Measurements from ENCODE around the gene FARP1. TPM values are rescaled to one million over a fixed set of nuclear protein-coding genes. Genes with fewer than 3 reads are reported as not detected.

The FARP1 gene
- total RNA-seq, 1 donor from 2014 or later, result 110 TPM

DNA sequence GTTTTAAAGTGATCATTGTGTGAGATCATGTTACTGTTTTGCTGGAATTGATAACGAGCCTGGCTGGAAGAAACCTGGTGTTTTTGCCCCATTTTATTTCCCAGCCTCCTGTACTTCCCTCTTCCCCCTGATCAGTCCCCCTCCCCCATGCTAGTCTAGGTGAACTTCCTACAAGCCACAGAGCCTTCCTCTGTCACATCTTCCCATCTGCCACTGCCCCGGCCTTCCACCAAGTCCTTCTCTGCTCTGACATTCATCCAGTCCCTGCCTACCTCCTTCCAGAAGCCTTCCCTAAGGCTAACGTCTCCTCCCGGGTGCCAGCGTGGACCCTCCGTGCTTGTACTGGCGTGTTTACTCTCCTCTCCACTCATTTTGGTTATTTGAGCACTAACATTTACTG, 14.3 kb downstream of the FARP1 start:
- DNase-seq, result no peak
- TF ChIP-seq, protein P1, sequence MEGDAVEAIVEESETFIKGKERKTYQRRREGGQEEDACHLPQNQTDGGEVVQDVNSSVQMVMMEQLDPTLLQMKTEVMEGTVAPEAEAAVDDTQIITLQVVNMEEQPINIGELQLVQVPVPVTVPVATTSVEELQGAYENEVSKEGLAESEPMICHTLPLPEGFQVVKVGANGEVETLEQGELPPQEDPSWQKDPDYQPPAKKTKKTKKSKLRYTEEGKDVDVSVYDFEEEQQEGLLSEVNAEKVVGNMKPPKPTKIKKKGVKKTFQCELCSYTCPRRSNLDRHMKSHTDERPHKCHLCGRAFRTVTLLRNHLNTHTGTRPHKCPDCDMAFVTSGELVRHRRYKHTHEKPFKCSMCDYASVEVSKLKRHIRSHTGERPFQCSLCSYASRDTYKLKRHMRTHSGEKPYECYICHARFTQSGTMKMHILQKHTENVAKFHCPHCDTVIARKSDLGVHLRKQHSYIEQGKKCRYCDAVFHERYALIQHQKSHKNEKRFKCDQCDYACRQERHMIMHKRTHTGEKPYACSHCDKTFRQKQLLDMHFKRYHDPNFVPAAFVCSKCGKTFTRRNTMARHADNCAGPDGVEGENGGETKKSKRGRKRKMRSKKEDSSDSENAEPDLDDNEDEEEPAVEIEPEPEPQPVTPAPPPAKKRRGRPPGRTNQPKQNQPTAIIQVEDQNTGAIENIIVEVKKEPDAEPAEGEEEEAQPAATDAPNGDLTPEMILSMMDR (IDR thresholded peaks at IDR 0.05), result no peak

DNA sequence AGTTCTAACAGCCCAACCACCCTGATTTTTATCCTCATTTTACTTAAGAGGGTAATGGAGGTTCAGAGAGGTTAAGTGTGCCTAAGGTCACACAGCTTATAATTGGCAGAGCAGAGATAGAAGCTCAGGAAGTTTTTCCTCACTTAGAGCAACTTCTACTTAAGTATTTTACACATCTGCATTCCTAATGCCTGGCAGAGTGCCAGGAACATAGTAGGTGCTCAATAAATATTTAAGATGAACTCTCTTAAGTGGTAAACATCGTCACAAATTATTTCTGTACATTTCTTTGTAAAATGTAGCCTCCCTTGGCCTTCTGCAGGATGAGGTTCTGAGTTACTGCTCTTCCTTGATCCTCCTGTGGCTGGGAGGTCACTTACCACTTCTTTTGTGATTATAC, 14.7 kb downstream of the FARP1 start:
- Histone ChIP-seq H3K4me3 (no peak overlapping the region), H3K27ac (no peak overlapping the region), H3K9me3 (no peaks in the 10 kb centered on the region), H3K27me3 (ENCODE audit: low read depth) (no peaks in the 10 kb centered on the region), H3K36me3 (no peaks in the 10 kb centered on the region), H3K4me1 (peaks cover 9% of the 10 kb centered on the region)
- ATAC-seq, result no peak
- TF ChIP-seq, protein P1 (IDR thresholded peaks at IDR 0.05), result no peak
- no peak for DNase-seq
- intact Hi-C loops (cut with DNase I), result no loop called here

More for the DNA sequence above, 14.3 kb downstream of the FARP1 start:
- ATAC-seq, result peak; percentile 19 to 39
- Histone ChIP-seq H3K9me3 (no peaks in the 10 kb centered on the region), H3K36me3 (no peaks in the 10 kb centered on the region), H3K27ac (no peak overlapping the region), H3K4me1 (peaks cover 9% of the 10 kb centered on the region), H3K4me3 (no peak overlapping the region), H3K27me3 (ENCODE audit: low read depth) (no peaks in the 10 kb centered on the region)
- intact Hi-C loops (cut with DNase I), result no loop called here

DNA sequence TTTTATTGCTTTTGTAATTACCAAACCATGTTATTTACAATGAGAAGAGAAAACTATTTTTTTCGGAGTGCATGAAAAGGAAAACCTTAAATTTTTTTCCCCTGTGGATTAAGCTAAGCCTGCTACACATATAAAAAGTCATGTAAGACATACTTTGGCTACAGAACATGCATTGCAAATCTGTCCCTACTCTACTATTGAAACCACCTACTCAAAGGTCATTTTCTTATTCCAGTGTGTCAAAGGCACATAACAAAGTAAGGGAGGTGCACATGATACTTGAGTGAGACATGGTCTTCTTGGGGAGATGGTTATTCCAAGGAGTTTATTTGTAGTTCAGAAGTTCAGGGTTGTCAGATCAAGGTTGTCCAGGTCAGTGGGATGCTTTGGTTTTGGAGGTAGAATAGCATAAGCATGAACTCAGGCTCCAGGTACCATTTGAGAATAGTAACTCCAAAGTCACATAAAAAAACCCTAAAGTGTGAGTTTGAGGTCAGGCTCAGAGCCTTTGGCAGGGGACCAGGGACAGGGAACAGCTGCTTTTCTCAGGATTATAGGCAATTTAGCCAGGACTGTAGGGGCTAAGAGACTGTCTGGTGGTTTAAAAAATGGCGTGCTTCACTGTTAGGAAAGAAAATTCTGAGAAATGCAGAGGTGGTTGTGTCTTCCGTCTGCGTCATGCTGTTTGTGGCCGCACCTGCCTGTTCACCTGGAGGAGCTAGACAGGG, 15.4 kb downstream of the FARP1 start:
- DNase-seq, result no peak

DNA sequence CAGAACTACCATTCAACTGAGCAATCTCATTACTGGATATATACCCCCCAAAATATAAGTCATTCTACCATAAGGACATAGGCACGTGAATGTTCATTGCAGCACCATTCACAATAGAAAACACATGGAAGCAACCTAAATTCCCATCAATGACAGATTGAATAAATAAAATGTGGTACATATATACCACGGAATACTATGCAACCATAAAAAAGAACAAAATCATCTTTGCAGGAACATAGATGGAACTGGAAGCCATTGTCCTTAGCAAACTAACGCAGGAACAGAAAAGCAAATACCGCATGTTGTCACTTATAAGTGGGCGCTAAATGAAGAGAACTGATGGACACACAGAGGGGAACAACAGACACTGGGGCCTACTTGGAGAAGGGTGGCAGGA, 20.0 kb downstream of the FARP1 start:
- H3K4me3 ChIP-seq, result no peak overlapping the region
- no peaks in the 10 kb centered on the region for H3K36me3 ChIP-seq
- TF ChIP-seq, protein P1 (IDR thresholded peaks at IDR 0.05), result no peak
- no peaks in the 10 kb centered on the region for H3K27me3 ChIP-seq (ENCODE audit: low read depth)
- ATAC-seq (no peak), DNase-seq (no peak)
- H3K27ac ChIP-seq, result no peak overlapping the region
- no peaks in the 10 kb centered on the region for H3K9me3 ChIP-seq
- no peaks in the 10 kb centered on the region for H3K4me1 ChIP-seq
- intact Hi-C loops (cut with DNase I), result no loop called here

More for the DNA sequence above, 15.4 kb downstream of the FARP1 start:
- H3K36me3 ChIP-seq, result no peaks in the 10 kb centered on the region
- no peaks in the 10 kb centered on the region for H3K9me3 ChIP-seq
- peaks cover 9% of the 10 kb centered on the region for H3K4me1 ChIP-seq
- H3K27ac ChIP-seq, result no peak overlapping the region
- no peak overlapping the region for H3K4me3 ChIP-seq
- TF ChIP-seq, protein P1 (IDR thresholded peaks at IDR 0.05), result no peak
- ATAC-seq, result no peak
- no peaks in the 10 kb centered on the region for H3K27me3 ChIP-seq (ENCODE audit: low read depth)
- intact Hi-C loops (cut with DNase I), result no loop called here

DNA sequence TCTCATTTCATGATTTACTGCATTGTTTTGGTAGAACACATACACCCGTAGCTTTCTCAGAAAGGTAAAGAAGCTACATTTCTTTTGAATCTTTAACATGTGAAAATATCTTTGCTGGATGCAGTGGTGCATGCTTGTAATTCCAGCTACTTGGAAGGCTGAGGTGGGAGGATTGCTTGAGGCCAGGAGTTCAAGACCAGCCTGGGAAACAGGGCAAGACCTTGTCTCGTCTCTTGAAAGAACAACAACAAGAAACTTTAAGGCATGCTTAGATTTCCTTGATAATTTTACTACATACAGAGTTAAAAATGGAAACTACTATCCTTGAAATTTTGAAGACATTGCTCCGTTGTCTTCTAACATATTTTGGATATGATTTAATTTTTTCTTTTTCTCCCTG, 26.4 kb downstream of the FARP1 start:
- intact Hi-C loops (cut with DNase I), result no loop called here
- ATAC-seq (no peak), DNase-seq (no peak)
- Histone ChIP-seq H3K27ac (no peak overlapping the region), H3K4me3 (no peak overlapping the region), H3K9me3 (no peaks in the 10 kb centered on the region), H3K4me1 (peaks cover 36% of the 10 kb centered on the region), H3K27me3 (ENCODE audit: low read depth) (no peaks in the 10 kb centered on the region), H3K36me3 (no peaks in the 10 kb centered on the region)
- TF ChIP-seq, protein P1 (IDR thresholded peaks at IDR 0.05), result no peak

Data from lower lobe of right lung (tissue), 2 donors.